Right lobe of liver (tissue), 4 donors: ENCODE data around the gene TRIM50.

ENCODE experiments used
- CTCF ChIP-seq, 4 donors: fragments of 200-600 bp in 3 of 4; fragments of 450-650 bp in 1 of 4; IDR thresholded peaks; one replicate each; pipeline versions ENCODE4 v1.5.1 to v1.8.0; 2016 to 2022; ENCODE audit warnings: antibody characterized with exemption in 4 of 4, mild to moderate bottlenecking in 2 of 4
- POLR2A ChIP-seq: fragments of 450-650 bp; IDR thresholded peaks from one replicate; pipeline ENCODE4 v1.6.1; 2017; ENCODE audit warnings: antibody characterized with exemption, mild to moderate bottlenecking
- donor health status: DM: no; HTN: no; CAD: no.
- donor health status: DM: no; HTN: no; CAD: no.
- donor health status: DM: no; HTN: yes; CAD: no.

DNA sequence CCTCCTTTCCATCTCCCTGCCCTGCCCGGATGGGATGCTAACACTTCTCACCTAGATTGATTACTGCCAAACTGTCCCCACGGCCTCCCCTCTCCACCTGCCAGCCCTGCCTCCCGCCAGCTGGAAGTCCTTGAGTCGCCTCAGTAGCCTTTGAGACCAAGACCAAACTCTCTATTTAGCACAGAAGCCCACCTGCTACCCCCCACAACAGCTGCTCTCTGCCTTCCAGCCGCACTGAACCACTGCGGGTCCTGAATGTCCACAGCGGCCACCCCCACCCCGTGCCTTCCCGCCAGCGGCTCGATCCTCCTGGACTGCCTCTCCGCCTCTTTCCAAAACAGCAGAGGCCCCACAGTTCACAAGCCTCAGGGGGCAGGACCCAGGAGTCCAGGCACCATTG is 39.1 kb upstream of the TRIM50 start:
- TF ChIP-seq CTCF (IDR thresholded peaks at IDR 0.05) = no peak
- no peak for TF ChIP-seq POLR2A
